Neuronal stem cell (in vitro differentiated cells): Measurements from ENCODE around the gene TRAF3IP3.

Source experiments
- DNase-seq: peaks from one replicate; pipeline ENCODE4 v3.0.0-alpha.2; 2013; ENCODE audit warnings: low spot score
- H2AFZ ChIP-seq: one replicate; pipeline ENCODE4 v1.6.1; 2013; ENCODE audit warnings: mild to moderate bottlenecking, low read length, inconsistent platforms
- H2AK5ac ChIP-seq: 2 replicates; pipeline ENCODE4 v1.6.1; 2013; ENCODE audit warnings: low read depth, mild to moderate bottlenecking, inconsistent platforms, low read length, moderate library complexity, mixed read lengths
- H2BK120ac ChIP-seq: 2 replicates; pipeline ENCODE4 v1.6.1; 2013; ENCODE audit warnings: low read depth, mild to moderate bottlenecking, inconsistent platforms, low read length, moderate library complexity, mixed read lengths
- H2BK12ac ChIP-seq: one replicate; pipeline ENCODE4 v1.6.1; 2013; ENCODE audit warnings: low read length, inconsistent platforms
- H2BK15ac ChIP-seq: 2 replicates; pipeline ENCODE4 v1.6.1; 2013; ENCODE audit warnings: mild to moderate bottlenecking, low read length, inconsistent platforms, mixed read lengths
- H2BK5ac ChIP-seq: one replicate; pipeline ENCODE4 v1.6.1; 2013; ENCODE audit warnings: inconsistent platforms, mild to moderate bottlenecking, low read length, moderate library complexity
- H3K14ac ChIP-seq: one replicate; pipeline ENCODE4 v1.6.1; 2013; ENCODE audit warnings: low read length, inconsistent platforms
- H3K18ac ChIP-seq: 2 replicates; pipeline ENCODE4 v1.6.1; 2013; ENCODE audit warnings: low read length, inconsistent platforms
- H3K23ac ChIP-seq: 2 replicates; pipeline ENCODE4 v1.6.1; 2013; ENCODE audit warnings: low read depth, mild to moderate bottlenecking, mixed read lengths, low read length, inconsistent platforms; ENCODE audit not compliant: poor library complexity
- H3K27ac ChIP-seq: replicated peaks from 3 replicates; pipeline ENCODE4 v1.5.1; 2013; ENCODE audit warnings: low read length, inconsistent platforms
- H3K27me3 ChIP-seq, 3 experiments: 2 replicates each; pipeline ENCODE4 v1.6.1; 2013; ENCODE audit warnings: low read length in 3 of 3, mild to moderate bottlenecking in 2 of 3, inconsistent platforms in 1 of 3, low read depth in 1 of 3, mixed read lengths in 1 of 3, moderate library complexity in 1 of 3; ENCODE audit not compliant: control insufficient read depth in 3 of 3, insufficient read depth in 3 of 3
- H3K36me3 ChIP-seq, 2 donors: replicated peaks in 1 of 2; 2 replicates each; pipeline ENCODE4 v1.6.1; 2013; ENCODE audit warnings: low read length in 2 of 2; ENCODE audit not compliant: control insufficient read depth in 2 of 2, insufficient read depth in 2 of 2
- H3K4ac ChIP-seq: 2 replicates; pipeline ENCODE4 v1.6.1; 2013; ENCODE audit warnings: inconsistent platforms, mild to moderate bottlenecking, low read length, moderate library complexity
- H3K4me1 ChIP-seq, 2 donors: 1 replicate in 1 of 2; 2 replicates in 1 of 2; pipeline ENCODE4 v1.6.1; 2013; ENCODE audit warnings: low read length in 2 of 2, low read depth in 1 of 2; ENCODE audit not compliant: control insufficient read depth in 2 of 2, insufficient read depth in 1 of 2
- H3K4me2 ChIP-seq: one replicate; pipeline ENCODE4 v1.6.1; 2013; ENCODE audit warnings: mild to moderate bottlenecking, low read length, inconsistent platforms; ENCODE audit not compliant: insufficient read depth, poor library complexity, severe bottlenecking
- H3K4me3 ChIP-seq, 2 donors: 2 replicates each; pipeline ENCODE4 v1.5.1; 2013; ENCODE audit warnings: low read length in 2 of 2, mild to moderate bottlenecking in 2 of 2, inconsistent platforms in 1 of 2, moderate library complexity in 1 of 2
- H3K79me1 ChIP-seq: one replicate; pipeline ENCODE4 v1.6.1; 2013; ENCODE audit warnings: low read depth, mild to moderate bottlenecking, inconsistent platforms, low read length, moderate library complexity
- H3K9ac ChIP-seq: one replicate; pipeline ENCODE4 v1.6.1; 2013; ENCODE audit warnings: mild to moderate bottlenecking, low read depth, low read length, inconsistent platforms; ENCODE audit not compliant: poor library complexity
- H3K9me3 ChIP-seq, 2 donors: replicated peaks in 1 of 2; 2 replicates each; pipeline versions ENCODE3 to v1.6.1; 2013; ENCODE audit warnings: low read length in 2 of 2, mild to moderate bottlenecking in 2 of 2, inconsistent platforms in 1 of 2, low read depth in 1 of 2, mixed read lengths in 1 of 2, moderate library complexity in 1 of 2; ENCODE audit not compliant: control insufficient read depth in 2 of 2, insufficient read depth in 1 of 2
- H4K8ac ChIP-seq: one replicate; pipeline ENCODE4 v1.6.1; 2013; ENCODE audit warnings: low read depth, mild to moderate bottlenecking, inconsistent platforms, low read length, moderate library complexity
- H4K91ac ChIP-seq: one replicate; pipeline ENCODE4 v1.6.1; 2013; ENCODE audit warnings: low read length, low read depth, mild to moderate bottlenecking, inconsistent platforms; ENCODE audit not compliant: poor library complexity
- WGBS, 2 donors: extraction: QIAGEN DNeasy Blood & Tissue Kit; methylation state at CpG; one replicate each; pipeline ENCODE4 v1.1.7; 2013; ENCODE audit warnings: missing lambda C conversion rate in 2 of 2, mixed read lengths in 1 of 2; ENCODE audit not compliant: insufficient read length in 2 of 2, insufficient replicate concordance in 1 of 2; ENCODE audit errors: extremely low coverage in 2 of 2; 5-methylcytosine and 5-hydroxymethylcytosine counted together

The TRAF3IP3 gene

DNA sequence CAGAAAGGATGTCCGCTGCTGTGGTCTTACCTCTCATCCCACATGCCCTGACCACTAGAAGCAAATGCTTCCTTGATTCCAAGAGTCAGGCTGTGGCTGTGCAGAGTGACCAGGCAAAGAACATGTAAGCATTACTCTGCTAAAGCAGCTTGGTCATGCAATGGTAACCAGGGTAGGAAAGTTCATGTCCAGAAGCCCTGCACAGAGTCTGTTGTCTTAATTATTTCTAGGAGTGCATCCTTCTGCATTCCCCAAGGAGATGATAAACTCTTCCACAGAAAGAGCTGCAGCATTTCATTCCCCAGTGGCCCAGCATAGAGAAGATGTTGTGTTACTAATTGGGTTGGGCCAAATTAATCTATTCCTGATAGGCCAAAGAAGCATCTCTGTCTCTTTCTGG, 61.8 kb downstream of the TRAF3IP3 start:
- H2AK5ac ChIP-seq: no peak overlapping the region
- no peaks in the 10 kb centered on the region for H3K79me1 ChIP-seq
- H4K8ac ChIP-seq: no peak overlapping the region
- no peak overlapping the region for H3K18ac ChIP-seq
- no peaks in the 10 kb centered on the region for H3K36me3 ChIP-seq
- H3K9ac ChIP-seq: no peak overlapping the region
- H2BK12ac ChIP-seq: no peak overlapping the region
- H3K27me3 ChIP-seq: peaks cover 0 to 41% (median 0%) of the 10 kb centered on the region in 3 experiments
- no peak overlapping the region for H2AFZ ChIP-seq
- no peak overlapping the region for H3K14ac ChIP-seq
- WGBS, 2 donors: no CpG with 5 or more reads among the region's 1 CpG
- H3K9me3 ChIP-seq: no peaks in the 10 kb centered on the region
- no peak overlapping the region for H3K4me2 ChIP-seq
- no peak overlapping the region for H3K4ac ChIP-seq
- H2BK120ac ChIP-seq: no peak overlapping the region
- no peak overlapping the region for H3K23ac ChIP-seq
- H3K4me3 ChIP-seq: no peak overlapping the region
- H2BK5ac ChIP-seq: no peak overlapping the region
- H3K4me1 ChIP-seq: peaks cover 0 to 1% of the 10 kb centered on the region in 2 donors
- H3K27ac ChIP-seq: no peak overlapping the region
- no peak overlapping the region for H2BK15ac ChIP-seq
- DNase-seq: no peak
- no peak overlapping the region for H4K91ac ChIP-seq

DNA sequence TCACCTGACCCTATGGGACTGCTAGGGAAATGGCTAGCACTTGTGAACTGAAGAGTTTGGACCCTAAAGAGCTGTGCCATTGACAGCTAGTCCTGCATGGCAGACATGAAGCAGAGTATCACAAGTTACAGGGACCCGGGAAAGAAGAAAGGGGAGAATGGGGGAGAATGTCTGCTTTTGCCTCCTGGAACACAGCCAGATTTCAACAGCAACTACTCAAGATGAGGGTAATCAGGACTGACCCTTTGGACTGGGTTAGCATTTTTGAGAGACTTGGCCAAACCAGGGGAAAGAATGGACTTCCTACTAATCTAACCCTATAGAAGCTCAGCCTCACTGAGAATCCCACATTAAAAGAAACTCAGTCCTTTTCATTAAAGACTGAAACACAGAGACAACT, 63.2 kb downstream of the TRAF3IP3 start:
- H3K9ac ChIP-seq: no peak overlapping the region
- no peak for DNase-seq
- H2BK15ac ChIP-seq: no peak overlapping the region
- WGBS, 2 donors: no CpG with 5 or more reads among the region's 1 CpG
- no peak overlapping the region for H3K27ac ChIP-seq
- peaks cover 0 to 33% (median 0%) of the 10 kb centered on the region in 3 experiments for H3K27me3 ChIP-seq
- no peak overlapping the region for H2AFZ ChIP-seq
- H2AK5ac ChIP-seq: no peak overlapping the region
- no peak overlapping the region for H3K23ac ChIP-seq
- no peaks in the 10 kb centered on the region for H3K79me1 ChIP-seq
- H3K14ac ChIP-seq: no peak overlapping the region
- no peak overlapping the region for H3K4ac ChIP-seq
- H3K4me1 ChIP-seq: peaks cover 0 to 6% of the 10 kb centered on the region in 2 donors
- H4K91ac ChIP-seq: no peak overlapping the region
- no peaks in the 10 kb centered on the region for H3K36me3 ChIP-seq
- no peak overlapping the region for H3K18ac ChIP-seq
- H2BK12ac ChIP-seq: no peak overlapping the region
- H2BK120ac ChIP-seq: no peak overlapping the region
- no peaks in the 10 kb centered on the region for H3K9me3 ChIP-seq
- no peak overlapping the region for H2BK5ac ChIP-seq
- H3K4me2 ChIP-seq: no peak overlapping the region
- no peak overlapping the region for H3K4me3 ChIP-seq
- no peak overlapping the region for H4K8ac ChIP-seq

DNA sequence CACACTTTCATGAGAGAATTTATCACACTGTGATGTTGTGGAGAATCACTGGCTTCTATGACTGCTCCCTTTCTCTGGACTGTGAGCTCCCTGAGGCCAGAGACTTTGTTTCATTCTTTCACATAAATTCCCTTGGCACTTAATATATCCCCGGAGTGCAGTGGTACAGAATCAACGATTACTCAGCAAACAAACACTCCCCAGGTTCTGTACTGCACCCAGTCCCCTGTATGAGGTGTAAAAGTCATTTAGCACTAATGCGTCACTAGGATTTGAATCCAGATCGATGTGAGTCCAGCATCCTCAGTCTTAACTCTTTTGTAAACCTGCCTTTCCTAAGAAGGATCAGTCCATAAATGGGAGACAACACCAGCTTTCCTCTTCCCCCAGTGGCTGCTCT, 65.1 kb downstream of the TRAF3IP3 start:
- Histone ChIP-seq H3K4ac (no peak overlapping the region), H3K14ac (no peak overlapping the region), H3K4me1 (peaks cover 0 to 6% of the 10 kb centered on the region in 2 donors), H3K9ac (no peak overlapping the region), H3K27ac (no peak overlapping the region), H3K23ac (no peak overlapping the region), H3K4me2 (no peak overlapping the region), H3K79me1 (no peaks in the 10 kb centered on the region), H2BK5ac (no peak overlapping the region), H3K36me3 (no peaks in the 10 kb centered on the region), H2BK12ac (no peak overlapping the region), H2BK15ac (no peak overlapping the region), H4K8ac (no peak overlapping the region), H2AK5ac (no peak overlapping the region), H3K4me3 (no peak overlapping the region), H3K9me3 (no peaks in the 10 kb centered on the region), H3K27me3 (peaks cover 0 to 22% (median 0%) of the 10 kb centered on the region in 3 experiments), H2BK120ac (no peak overlapping the region), H3K18ac (no peak overlapping the region), H4K91ac (no peak overlapping the region), H2AFZ (no peak overlapping the region)
- DNase-seq: no peak
- WGBS, 2 donors: no CpG with 5 or more reads among the region's 4 CpGs

DNA sequence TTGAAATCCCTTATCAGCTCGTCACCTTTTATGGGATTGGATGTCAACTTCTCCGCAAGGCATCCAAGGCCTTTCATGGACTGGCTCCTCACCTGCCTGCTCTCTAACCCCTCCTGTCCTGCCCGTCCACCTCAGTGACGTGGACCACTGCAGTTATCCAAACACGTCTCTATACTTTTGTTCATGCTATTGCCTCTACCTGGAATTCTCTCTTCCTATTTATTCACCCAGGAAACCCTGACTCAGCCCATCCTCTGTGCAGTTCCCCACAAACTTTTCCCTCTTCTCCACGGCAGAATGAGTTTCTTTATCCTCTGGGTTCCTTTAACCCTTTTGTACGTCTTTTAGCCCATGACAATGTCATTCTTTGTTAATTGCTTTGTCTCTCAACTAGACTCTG, 66.9 kb downstream of the TRAF3IP3 start:
- DNase-seq: no peak
- H3K36me3 ChIP-seq: no peaks in the 10 kb centered on the region
- no peak overlapping the region for H3K9ac ChIP-seq
- no peak overlapping the region for H3K27ac ChIP-seq
- no peak overlapping the region for H4K91ac ChIP-seq
- H3K4me1 ChIP-seq: peaks cover 0 to 6% of the 10 kb centered on the region in 2 donors
- peaks cover 0 to 11% (median 0%) of the 10 kb centered on the region in 3 experiments for H3K27me3 ChIP-seq
- no peak overlapping the region for H3K4me3 ChIP-seq
- no peak overlapping the region for H3K4ac ChIP-seq
- H4K8ac ChIP-seq: peak overlapping the region; percentile 6
- H2AK5ac ChIP-seq: no peak overlapping the region
- H3K4me2 ChIP-seq: no peak overlapping the region
- H2AFZ ChIP-seq: peak overlapping the region; percentile 76
- H3K14ac ChIP-seq: no peak overlapping the region
- no peaks in the 10 kb centered on the region for H3K79me1 ChIP-seq
- H3K23ac ChIP-seq: no peak overlapping the region
- H3K9me3 ChIP-seq: no peaks in the 10 kb centered on the region
- no peak overlapping the region for H2BK120ac ChIP-seq
- no peak overlapping the region for H2BK12ac ChIP-seq
- H2BK15ac ChIP-seq: no peak overlapping the region
- no CpG with 5 or more reads among the region's 7 CpGs for WGBS, 2 donors
- H2BK5ac ChIP-seq: no peak overlapping the region
- peak overlapping the region; percentile 33 for H3K18ac ChIP-seq
